CD4-positive, alpha-beta T cell (primary cell): Measurements from ENCODE around the gene MEX3A. TPM values are rescaled to one million over a fixed set of nuclear protein-coding genes. Genes with fewer than 3 reads are reported as not detected.
A peak's percentile ranks its signal among the peaks of the same experiment; 100 is the strongest.

Source experiments
- ATAC-seq: fragments of 200-7000 bp; cut with Tn5 transposase; one replicate; pipeline ENCODE4 v1.10.0; 2022; ENCODE audit warnings: mild to moderate bottlenecking; ENCODE audit not compliant: poor library complexity
- CTCF ChIA-PET: fragments of 350-600 bp; sonication (Branson Sonifier 250); formaldehyde crosslinking; loops from one replicate; lab custom pipeline; 2021; ENCODE audit warnings: antibody characterized with exemption, inconsistent platforms; lab: Charles Lee
- POLR2A ChIA-PET: fragments of 350-600 bp; sonication (Branson Sonifier 250); formaldehyde crosslinking; loops from one replicate; lab custom pipeline; 2021; ENCODE audit warnings: antibody characterized with exemption, inconsistent platforms; lab: Charles Lee
- DNase-seq, 14 experiments: peaks; one replicate each; pipeline ENCODE4 v3.0.0-alpha.2; 2013 to 2020; ENCODE audit warnings: mixed read lengths in 2 of 14
- H3K27ac ChIP-seq, 2 donors: one replicate each; pipeline versions ENCODE4 v1.5.1 to v1.7.0; 2013; ENCODE audit warnings: low read length in 2 of 2, low read depth in 1 of 2, mild to moderate bottlenecking in 1 of 2
- H3K27me3 ChIP-seq, 2 experiments: 1 replicate in 1 of 2; 2 replicates in 1 of 2; pipeline versions ENCODE4 v1.6.1 to v1.7.0; 2013; ENCODE audit warnings: low read length in 2 of 2, control low read depth in 1 of 2, mild to moderate bottlenecking in 1 of 2, moderate library complexity in 1 of 2; ENCODE audit not compliant: insufficient read depth in 2 of 2, control insufficient read depth in 1 of 2
- H3K36me3 ChIP-seq: one replicate; pipeline ENCODE4 v1.6.1; 2013; ENCODE audit warnings: low read length, control low read depth; ENCODE audit not compliant: insufficient read depth
- H3K4me1 ChIP-seq: one replicate; pipeline ENCODE4 v1.6.1; 2013; ENCODE audit warnings: low read length, control low read depth; ENCODE audit not compliant: insufficient read depth
- H3K4me3 ChIP-seq: one replicate; pipeline ENCODE4 v1.5.1; 2013; ENCODE audit warnings: mild to moderate bottlenecking, low read length, moderate library complexity
- H3K9me3 ChIP-seq, 2 experiments: 1 replicate in 1 of 2; 2 replicates in 1 of 2; pipeline versions ENCODE4 v1.6.1 to v1.7.0; 2013; ENCODE audit warnings: low read length in 2 of 2, mild to moderate bottlenecking in 2 of 2, control low read depth in 1 of 2, moderate library complexity in 1 of 2; ENCODE audit not compliant: control insufficient read depth in 1 of 2, insufficient read depth in 1 of 2
- H3K27ac Mint-ChIP-seq: one replicate; pipeline ENCODE4 v1.8.0; 2020; ENCODE audit warnings: mixed read lengths
- H3K27me3 Mint-ChIP-seq: one replicate; pipeline ENCODE4 v1.8.0; 2021; ENCODE audit warnings: mixed read lengths
- H3K36me3 Mint-ChIP-seq: one replicate; pipeline ENCODE4 v1.8.0; 2021; ENCODE audit warnings: low read depth, mixed read lengths
- H3K4me1 Mint-ChIP-seq: one replicate; pipeline ENCODE4 v1.8.0; 2021; ENCODE audit warnings: low read depth, mixed read lengths
- H3K4me3 Mint-ChIP-seq: one replicate; pipeline ENCODE4 v1.8.0; 2020; ENCODE audit warnings: mild to moderate bottlenecking, mixed read lengths
- H3K9me3 Mint-ChIP-seq: one replicate; pipeline ENCODE4 v1.8.0; 2020; ENCODE audit warnings: mixed read lengths
- CTCF ChIP-seq: fragments of 200-600 bp; IDR thresholded peaks from one replicate; pipeline ENCODE4 v1.8.0; 2022; ENCODE audit warnings: antibody characterized with exemption, mild to moderate bottlenecking
- intact Hi-C, 2 experiments: fragments of 100-400 bp; cut with DNase I in 1 of 2; cut with micrococcal nuclease in 1 of 2; formaldehyde crosslinking; loops; one replicate each; pipeline versions ENCODE4 v1.15.1 to v1.9.0; 2023 to 2025; cut with DNase I, micrococcal nuclease
- total RNA-seq, 174 experiments: library from RNA in 2 of 174; stranded (reverse) in 2 of 174; gene quantifications; one replicate each; pipeline ENCODE4 v1.2.3 and lab custom pipeline; 2021 to 2026

The MEX3A gene
- total RNA-seq, 2 experiments from 2014 or later, result 0.27 to 0.36 TPM

DNA sequence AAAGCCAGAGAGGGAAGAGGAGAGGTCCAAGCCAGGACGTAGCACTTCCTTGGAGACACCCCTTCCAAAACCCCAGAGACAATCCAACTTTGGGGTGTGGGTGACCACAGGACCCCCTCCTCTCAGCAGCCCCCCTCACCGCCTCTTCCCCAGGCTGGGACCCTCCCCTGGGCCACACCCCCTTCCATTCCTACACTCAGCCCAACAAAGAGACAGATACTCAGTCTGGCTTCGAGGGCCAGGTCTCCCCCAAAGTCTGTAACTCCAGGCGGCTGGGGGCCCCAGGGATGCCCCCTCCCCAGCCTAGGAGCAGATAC, 1.4 kb downstream of the MEX3A start:
- H3K4me1 Mint-ChIP-seq, result peaks cover 6% of the 10 kb centered on the region
- no peak for ATAC-seq
- Histone ChIP-seq H3K36me3 (no peaks in the 10 kb centered on the region), H3K27ac (no peak overlapping the region), H3K4me3 (no peak overlapping the region), H3K4me1 (peaks cover 23% of the 10 kb centered on the region), H3K9me3 (no peaks in the 10 kb centered on the region), H3K27me3 (peaks cover 22 to 25% of the 10 kb centered on the region in 2 experiments)
- no peaks in the 10 kb centered on the region for H3K36me3 Mint-ChIP-seq
- intact Hi-C loops, result loop anchor here in 1 of 2 experiments (2.0 kb wide), 1 partner anchor 58 kb away; no protein-coding TSS in a partner anchor
- ChIA-PET CTCF (no interaction called here), POLR2A (no interaction called here)
- H3K27me3 Mint-ChIP-seq, result peaks cover 32% of the 10 kb centered on the region
- no peak for TF ChIP-seq CTCF
- no peak overlapping the region for H3K27ac Mint-ChIP-seq
- H3K4me3 Mint-ChIP-seq, result peak overlapping the region; percentile 79
- no peak for DNase-seq
- no peaks in the 10 kb centered on the region for H3K9me3 Mint-ChIP-seq

GRCh38 chr1:156080241-156080862, 1.9 kb downstream of the MEX3A start:
- peaks cover 21 to 22% of the 10 kb centered on the region in 2 experiments for H3K27me3 ChIP-seq
- H3K36me3 ChIP-seq, result no peaks in the 10 kb centered on the region
- no peaks in the 10 kb centered on the region for H3K9me3 ChIP-seq
- Mint-ChIP-seq H3K4me3 (no peak overlapping the region), H3K27me3 (peaks cover 27% of the 10 kb centered on the region), H3K9me3 (no peaks in the 10 kb centered on the region), H3K36me3 (no peaks in the 10 kb centered on the region), H3K4me1 (peaks cover 6% of the 10 kb centered on the region), H3K27ac (no peak overlapping the region)
- POLR2A ChIA-PET, result no interaction called here
- intact Hi-C loops, result loop anchor here in 1 of 2 experiments (2.0 kb wide), 1 partner anchor 58 kb away; no protein-coding TSS in a partner anchor
- no peak overlapping the region for H3K27ac ChIP-seq
- no peak overlapping the region for H3K4me3 ChIP-seq
- peaks cover 23% of the 10 kb centered on the region for H3K4me1 ChIP-seq
- no peak for ATAC-seq
- no peak for TF ChIP-seq CTCF
- no peak for DNase-seq
- CTCF ChIA-PET, result no interaction called here

- no peaks in the 10 kb centered on the region for H3K9me3 Mint-ChIP-seq
- Histone ChIP-seq H3K9me3 (no peaks in the 10 kb centered on the region), H3K36me3 (no peaks in the 10 kb centered on the region), H3K4me1 (peaks cover 23% of the 10 kb centered on the region), H3K27ac (no peak overlapping the region), H3K4me3 (no peak overlapping the region), H3K27me3 (peaks cover 15 to 16% of the 10 kb centered on the region in 2 experiments)
- no peak for TF ChIP-seq CTCF
- no peaks in the 10 kb centered on the region for H3K36me3 Mint-ChIP-seq
- intact Hi-C loops, result loop anchor here in 1 of 2 experiments (2.0 kb wide), 1 partner anchor 57 kb away; no protein-coding TSS in a partner anchor
- ATAC-seq (no peak), DNase-seq (no peak)
- H3K4me3 Mint-ChIP-seq, result peak overlapping the region; percentile 74
- no peak overlapping the region for H3K27ac Mint-ChIP-seq
- peaks cover 21% of the 10 kb centered on the region for H3K27me3 Mint-ChIP-seq
- ChIA-PET CTCF (no interaction called here), POLR2A (no interaction called here)
- peaks cover 6% of the 10 kb centered on the region for H3K4me1 Mint-ChIP-seq
Measured at GRCh38 chr1:156079762-156080161, 2.5 kb downstream of the MEX3A start.
